GM21390 (cell line): ENCODE results near the gene CERS6.

Experiments
- ATAC-seq: cut with Tn5 transposase; IDR thresholded peaks from one replicate; pipeline ENCODE4 v1.9.1; 2021; ENCODE audit not compliant: unreplicated experiment

The CERS6 gene

GRCh38 chr2:168441214-168441872, 14.7 kb upstream of the CERS6 start:
- ATAC-seq, result no peak

- no peak for ATAC-seq
Measured at GRCh38 chr2:168443818-168444217, 12.3 kb upstream of the CERS6 start.

GRCh38 chr2:168445960-168446359, 10.1 kb upstream of the CERS6 start:
- no peak for ATAC-seq

- no peak for ATAC-seq
Measured at GRCh38 chr2:168448980-168449379, 7.1 kb upstream of the CERS6 start.

- ATAC-seq, result no peak
Measured at GRCh38 chr2:168449419-168449818, 6.7 kb upstream of the CERS6 start.

GRCh38 chr2:168450171-168450570, 5.9 kb upstream of the CERS6 start:
- ATAC-seq, result no peak

- ATAC-seq, result no peak
Measured at GRCh38 chr2:168450732-168451131, 5.3 kb upstream of the CERS6 start.

- ATAC-seq, result no peak
Measured at GRCh38 chr2:168452781-168453180, 3.3 kb upstream of the CERS6 start.

GRCh38 chr2:168453404-168453803, 2.7 kb upstream of the CERS6 start:
- ATAC-seq, result no peak

- no peak for ATAC-seq
Measured at GRCh38 chr2:168454737-168455644, 1.1 kb upstream of the CERS6 start.

GRCh38 chr2:168456521-168457189, 583 bp downstream of the CERS6 start:
- ATAC-seq, result peak; percentile 31

- ATAC-seq, result peak; percentile 3
Measured at GRCh38 chr2:168457190-168457895, 1.3 kb downstream of the CERS6 start.

- no peak for ATAC-seq
Measured at GRCh38 chr2:168458139-168458538, 2.1 kb downstream of the CERS6 start.

- ATAC-seq, result no peak
Measured at GRCh38 chr2:168459256-168459655, 3.2 kb downstream of the CERS6 start.

GRCh38 chr2:168460571-168460970, 4.5 kb downstream of the CERS6 start:
- ATAC-seq, result no peak

- ATAC-seq, result no peak
Measured at GRCh38 chr2:168461178-168461941, 5.3 kb downstream of the CERS6 start.

GRCh38 chr2:168461942-168462331, 5.9 kb downstream of the CERS6 start:
- no peak for ATAC-seq

GRCh38 chr2:168462543-168463045, 6.5 kb downstream of the CERS6 start:
- no peak for ATAC-seq

- ATAC-seq, result no peak
Measured at GRCh38 chr2:168465594-168465993, 9.5 kb downstream of the CERS6 start.

GRCh38 chr2:168466190-168466737, 10.2 kb downstream of the CERS6 start:
- ATAC-seq, result no peak
